Tibial nerve (tissue), 4 donors: ENCODE data around the gene SNAP29.

Source experiments
- CTCF ChIP-seq, 5 experiments: fragments of 200-600 bp in 3 of 5; fragments of 450-650 bp in 2 of 5; sonication (generic) in 3 of 5; IDR thresholded peaks; one replicate each; pipeline ENCODE4 v1.5.1; 2016 to 2019; ENCODE audit warnings: antibody characterized with exemption in 5 of 5, mild to moderate bottlenecking in 3 of 5, moderate library complexity in 2 of 5
- EP300 ChIP-seq, 2 donors: sonication (generic); formaldehyde crosslinking; IDR thresholded peaks; one replicate each; pipeline ENCODE4 v1.6.1; 2017; ENCODE audit warnings: antibody characterized with exemption in 2 of 2, mild to moderate bottlenecking in 1 of 2
- POLR2A ChIP-seq, 2 donors: fragments of 450-650 bp; IDR thresholded peaks; one replicate each; pipeline ENCODE4 v1.6.1; 2017; ENCODE audit warnings: antibody characterized with exemption in 2 of 2, mild to moderate bottlenecking in 2 of 2, moderate library complexity in 2 of 2

DNA sequence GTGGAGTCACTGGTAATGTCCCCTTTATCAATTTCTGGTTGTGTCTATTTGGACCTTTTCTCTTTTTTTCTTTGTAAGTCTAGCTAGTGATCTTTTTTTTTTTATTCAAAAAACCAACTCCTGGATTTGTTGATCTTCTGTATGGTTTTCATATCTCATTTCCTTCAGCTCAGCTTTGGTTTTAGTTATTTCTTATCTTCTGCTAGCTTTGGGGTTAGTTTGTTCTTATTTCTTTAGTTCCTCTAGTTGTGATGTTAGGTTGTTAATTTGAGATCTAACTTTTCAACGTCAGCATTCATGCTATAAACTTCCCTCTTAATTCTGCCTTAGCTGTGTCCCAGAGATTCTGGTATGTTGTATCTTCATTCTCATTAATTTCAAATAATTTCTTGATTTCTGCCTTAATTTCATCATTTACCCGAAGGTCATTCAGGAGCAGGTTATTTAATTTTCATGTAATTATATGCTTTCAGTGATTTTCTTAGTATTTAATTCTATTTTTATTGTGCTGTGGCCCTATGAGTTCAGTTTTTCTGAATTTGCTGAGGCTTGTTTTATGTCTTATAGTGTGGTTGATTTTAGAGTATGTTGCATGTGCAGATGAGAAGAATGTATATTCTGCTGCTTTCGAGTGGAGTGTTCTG lies 29.2 kb upstream of the SNAP29 start:
- TF ChIP-seq CTCF (IDR thresholded peaks at IDR 0.05) (no peak), POLR2A (IDR thresholded peaks at IDR 0.05) (no peak), EP300 (IDR thresholded peaks at IDR 0.05) (no peak)
